NOMO-1 treated with dmso at 0.1 percent for 144 hours (cell line): Measurements from ENCODE around the gene ORM1.

Experiments used
- DNase-seq: peaks from one replicate; lab custom pipeline; 2025; ENCODE audit not compliant: unreplicated experiment; lab: John Stamatoyannopoulos, UW

The ORM1 gene

GRCh38 chr9:114287001-114287762 is 35.7 kb upstream of the ORM1 start:
- no peak for DNase-seq

GRCh38 chr9:114287763-114288192 is 35.1 kb upstream of the ORM1 start:
- DNase-seq: no peak

GRCh38 chr9:114288193-114289091 is 34.5 kb upstream of the ORM1 start:
- DNase-seq: no peak

- DNase-seq: no peak
Observed at GRCh38 chr9:114289106-114289505, 33.8 kb upstream of the ORM1 start.

- DNase-seq: no peak
Observed at GRCh38 chr9:114289571-114290481, 33.1 kb upstream of the ORM1 start.

GRCh38 chr9:114290561-114290986 is 32.3 kb upstream of the ORM1 start:
- no peak for DNase-seq

GRCh38 chr9:114291064-114291474 is 31.8 kb upstream of the ORM1 start:
- DNase-seq: no peak

- no peak for DNase-seq
Observed at GRCh38 chr9:114291886-114292590, 30.9 kb upstream of the ORM1 start.

GRCh38 chr9:114294664-114295063 is 28.2 kb upstream of the ORM1 start:
- DNase-seq: no peak

- no peak for DNase-seq
Observed at GRCh38 chr9:114296338-114296737, 26.6 kb upstream of the ORM1 start.

- DNase-seq: no peak
Observed at GRCh38 chr9:114299286-114300152, 23.4 kb upstream of the ORM1 start.

GRCh38 chr9:114300153-114300845 is 22.6 kb upstream of the ORM1 start:
- no peak for DNase-seq

GRCh38 chr9:114300846-114301797 is 21.8 kb upstream of the ORM1 start:
- no peak for DNase-seq

GRCh38 chr9:114301798-114302565 is 20.9 kb upstream of the ORM1 start:
- DNase-seq: no peak

- DNase-seq: no peak
Observed at GRCh38 chr9:114302727-114303126, 20.2 kb upstream of the ORM1 start.

GRCh38 chr9:114303571-114303970 is 19.3 kb upstream of the ORM1 start:
- DNase-seq: no peak

- DNase-seq: no peak
Observed at GRCh38 chr9:114303977-114304376, 18.9 kb upstream of the ORM1 start.
